Fibroblast of the aortic adventitia (primary cell): ENCODE results near the gene CCNG2. TPM values are rescaled to one million over a fixed set of nuclear protein-coding genes. Genes with fewer than 3 reads are reported as not detected.

ENCODE experiments used
- DNase-seq: peaks from one replicate; pipeline ENCODE4 v3.0.0-alpha.2; 2010; ENCODE audit warnings: low read depth
- H3K4me3 ChIP-seq: 2 replicates; pipeline ENCODE4 v1.5.1; 2011; ENCODE audit warnings: low read depth, mild to moderate bottlenecking, control low read depth, low read length, moderate library complexity
- CTCF ChIP-seq: IDR thresholded peaks from 2 replicates; pipeline ENCODE4 v1.5.1; 2011; ENCODE audit warnings: mild to moderate bottlenecking, low read length, control low read depth, inconsistent platforms; ENCODE audit not compliant: insufficient read depth
- total RNA-seq: library from RNA; depleted of rRNA; stranded (reverse); fragments of >200 nt; gene quantifications from 2 replicates; pipeline ENCODE4 v1.2.3, GENCODE V29; 2012; ENCODE audit warnings: low replicate concordance

Gene CCNG2
- total RNA-seq, 1 donor, result 22.8 TPM

GRCh38 chr4:77122656-77123055, 34.4 kb upstream of the CCNG2 start:
- DNase-seq, result no peak
- no peak overlapping the region for H3K4me3 ChIP-seq
- TF ChIP-seq CTCF, result no peak

- TF ChIP-seq CTCF, result no peak
- no peak for DNase-seq
- H3K4me3 ChIP-seq, result no peak overlapping the region
These were observed 33.6 kb upstream of the CCNG2 start for GRCh38 chr4:77123411-77123810.

- no peak for DNase-seq
- no peak for TF ChIP-seq CTCF
- H3K4me3 ChIP-seq, result no peak overlapping the region
These were observed 32.4 kb upstream of the CCNG2 start for GRCh38 chr4:77124576-77124975.

GRCh38 chr4:77125961-77126360, 31.0 kb upstream of the CCNG2 start:
- no peak for TF ChIP-seq CTCF
- H3K4me3 ChIP-seq, result no peak overlapping the region
- DNase-seq, result no peak

- no peak for TF ChIP-seq CTCF
- no peak overlapping the region for H3K4me3 ChIP-seq
- DNase-seq, result no peak
These were observed 30.2 kb upstream of the CCNG2 start for GRCh38 chr4:77126809-77127208.

GRCh38 chr4:77127215-77127614, 29.8 kb upstream of the CCNG2 start:
- H3K4me3 ChIP-seq, result no peak overlapping the region

More at GRCh38 chr4:77127215-77127614, 29.8 kb upstream of the CCNG2 start:
- no peak for DNase-seq
- no peak for TF ChIP-seq CTCF
